LNCAP (cell line): ENCODE data around the gene LY9.

Source experiments
- CTCF ChIP-seq: fragments of 450-650 bp; IDR thresholded peaks from 2 replicates; pipeline ENCODE4 v1.5.1; 2017; ENCODE audit warnings: mild to moderate bottlenecking

The LY9 gene

GRCh38 chr1:160795951-160796383 is at the start of gene LY9:
Gene LY9 (plus strand): TSS chr1:160796174. CDS start chr1:160796188, 14 bp downstream.
- TF ChIP-seq CTCF, result no peak

- TF ChIP-seq CTCF, result no peak
Observed at GRCh38 chr1:160746836-160747500, 49.0 kb upstream of the LY9 start.

- no peak for TF ChIP-seq CTCF
Observed at GRCh38 chr1:160747717-160748116, 48.3 kb upstream of the LY9 start.

GRCh38 chr1:160748181-160748877 is 47.6 kb upstream of the LY9 start:
- peak; percentile 49; the same call in 1 of the 2 replicates for TF ChIP-seq CTCF

- no peak for TF ChIP-seq CTCF
Observed at GRCh38 chr1:160748878-160749269, 47.1 kb upstream of the LY9 start.

- no peak for TF ChIP-seq CTCF
Observed at GRCh38 chr1:160750608-160751007, 45.4 kb upstream of the LY9 start.

GRCh38 chr1:160752406-160752805 is 43.6 kb upstream of the LY9 start:
- TF ChIP-seq CTCF, result no peak
